Cerebellar nuclear complex (tissue), 1 donor: Measurements from ENCODE around the gene BRIP1.
"Not testable (repeated sequence)": the region's sequence is repeated elsewhere in the genome, so short reads cannot be mapped to it uniquely, and the experiment has no call there.

Source experiments
- DNase-seq, 2 experiments: peaks; one replicate each; lab custom pipeline; 2025; lab: John Stamatoyannopoulos, UW

The BRIP1 gene

DNA sequence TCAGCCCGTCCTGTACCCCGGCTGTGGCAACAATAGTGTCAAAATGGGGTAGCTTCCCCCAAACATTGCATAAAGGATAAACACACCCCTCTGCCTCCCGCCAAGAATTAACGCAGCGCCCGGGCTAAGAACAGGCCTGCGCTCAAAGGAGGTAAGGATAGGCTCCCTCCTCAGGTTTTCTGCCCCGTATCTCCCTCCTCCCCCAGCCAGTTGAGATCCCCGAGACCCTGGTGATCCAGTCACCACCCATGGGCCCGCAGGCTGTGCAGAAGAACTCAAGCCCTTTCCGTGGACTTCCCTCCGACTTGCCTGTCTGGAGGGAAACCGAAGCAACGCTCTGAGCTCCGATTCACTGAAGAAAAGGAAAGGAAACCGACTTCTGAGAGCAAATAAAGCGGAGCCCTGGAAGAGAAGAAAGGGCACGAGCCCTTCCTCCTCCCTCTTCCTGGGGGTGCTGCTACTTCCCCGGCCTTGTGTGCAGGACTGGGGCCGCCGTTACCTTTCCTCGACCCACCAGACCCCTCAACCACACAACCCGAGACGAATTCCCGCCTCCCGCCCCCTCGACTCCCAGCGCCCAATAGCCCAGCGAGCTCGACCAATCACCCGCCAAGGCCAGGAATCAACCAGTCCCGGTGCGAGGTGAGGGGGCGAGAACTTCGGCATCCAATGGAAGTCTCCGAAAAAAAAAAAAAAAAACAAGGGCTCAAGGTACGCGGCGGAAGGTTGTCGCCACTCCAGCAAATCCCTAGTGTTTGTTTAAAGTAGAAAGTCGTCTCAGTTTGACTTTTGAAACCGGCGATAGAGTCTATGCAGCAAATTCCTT lies at the start of gene BRIP1:
BRIP1 (minus strand) TSS at position 554 of the 826 bp plus-strand sequence. CDS start 1,989 bp downstream, outside the sequence.
- DNase-seq = peak in 1 of 2 experiments; percentile 59

DNA sequence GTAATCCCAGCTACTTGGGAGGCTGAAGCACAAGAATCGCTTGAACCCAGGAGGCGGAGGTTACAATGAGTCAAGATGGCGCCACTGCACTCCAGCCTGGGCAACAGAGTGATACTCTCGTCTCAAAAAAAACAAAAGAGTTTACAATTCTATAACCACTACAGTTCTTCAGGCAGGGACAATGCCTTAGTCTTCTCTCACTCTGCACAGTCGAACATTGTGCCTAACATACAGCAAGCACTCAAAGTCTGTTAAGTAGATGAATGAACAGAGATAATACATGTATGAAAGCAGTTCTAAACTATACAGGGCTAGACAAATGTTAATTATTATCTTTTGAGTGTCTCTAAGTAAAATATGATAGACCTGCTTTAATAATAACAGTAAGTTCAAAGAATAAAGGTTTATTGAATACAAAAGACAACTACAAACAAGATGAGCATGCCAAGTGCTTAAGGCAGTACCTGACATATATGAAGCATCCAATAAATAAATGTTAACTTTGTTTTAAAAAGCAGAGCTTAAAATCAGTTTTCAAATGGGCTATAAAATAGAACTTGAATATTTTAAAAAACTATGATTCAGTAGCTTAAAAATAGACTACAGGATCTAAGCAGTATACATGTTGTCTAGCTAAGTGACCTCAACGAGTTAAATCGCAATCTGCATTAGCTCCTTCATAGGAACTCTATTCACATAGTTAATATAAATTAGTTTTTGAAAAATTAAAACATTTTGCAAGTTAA lies 45.1 kb upstream of the BRIP1 start:
- no peak for DNase-seq

- DNase-seq = no peak
Measured at GRCh38 chr17:61907361-61907760, 44.0 kb upstream of the BRIP1 start.

- DNase-seq = no peak
Measured at GRCh38 chr17:61904094-61904710, 40.9 kb upstream of the BRIP1 start.

GRCh38 chr17:61903251-61903650 lies 39.9 kb upstream of the BRIP1 start:
- DNase-seq = no peak

- no peak for DNase-seq
Measured at GRCh38 chr17:61897548-61898180, 34.3 kb upstream of the BRIP1 start.

GRCh38 chr17:61895391-61895790 lies 32.1 kb upstream of the BRIP1 start:
- DNase-seq = no peak

- not testable (repeated sequence) for DNase-seq
Measured at GRCh38 chr17:61894310-61894709, 31.0 kb upstream of the BRIP1 start.

DNA sequence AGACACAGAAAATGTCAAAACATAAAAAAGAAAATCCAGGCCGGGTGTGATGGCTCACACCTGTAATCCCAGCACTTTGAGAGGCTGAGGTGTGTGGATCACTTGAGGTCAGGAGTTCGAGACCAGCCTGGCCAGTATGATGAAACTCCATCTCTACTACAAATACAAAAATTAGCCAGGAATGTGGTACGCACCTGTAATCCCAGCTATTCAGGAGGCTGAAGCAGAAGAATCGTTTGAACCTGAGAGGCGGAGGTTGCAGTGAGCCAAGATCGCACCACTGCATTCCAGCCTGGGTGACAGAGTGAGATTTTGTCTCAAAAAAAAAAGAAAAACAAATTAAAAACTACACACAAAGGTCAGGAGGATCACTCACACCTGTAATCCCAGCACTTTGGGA lies 24.4 kb upstream of the BRIP1 start:
- not testable (repeated sequence) for DNase-seq

GRCh38 chr17:61885865-61886264 lies 22.5 kb upstream of the BRIP1 start:
- not testable (repeated sequence) for DNase-seq

GRCh38 chr17:61884864-61885263 lies 21.5 kb upstream of the BRIP1 start:
- no peak for DNase-seq

DNA sequence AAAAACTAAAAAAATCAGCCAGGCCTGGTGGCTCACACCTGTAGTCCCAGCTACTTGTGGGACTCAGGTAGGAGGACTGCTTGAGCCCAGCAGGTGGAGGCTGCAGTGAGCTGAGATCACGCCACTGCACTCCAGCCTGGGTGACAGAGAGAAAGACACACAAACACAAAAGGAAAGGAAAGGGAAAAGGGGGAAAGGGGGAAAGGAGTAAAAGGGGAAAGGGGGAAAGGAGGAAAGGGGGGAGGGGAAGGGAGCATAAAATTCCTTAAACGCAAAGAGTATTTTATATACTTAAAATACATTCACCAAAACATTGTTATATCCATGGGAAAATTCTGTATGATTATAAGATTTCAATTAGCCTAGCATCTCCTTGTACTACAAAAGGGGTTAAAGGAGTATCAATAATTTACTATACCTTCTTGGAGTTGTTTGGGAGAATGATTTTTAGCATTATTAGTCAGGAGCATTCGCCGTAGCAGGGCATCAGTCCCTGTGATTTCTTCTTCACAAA lies 17.3 kb upstream of the BRIP1 start:
- DNase-seq = no peak

DNA sequence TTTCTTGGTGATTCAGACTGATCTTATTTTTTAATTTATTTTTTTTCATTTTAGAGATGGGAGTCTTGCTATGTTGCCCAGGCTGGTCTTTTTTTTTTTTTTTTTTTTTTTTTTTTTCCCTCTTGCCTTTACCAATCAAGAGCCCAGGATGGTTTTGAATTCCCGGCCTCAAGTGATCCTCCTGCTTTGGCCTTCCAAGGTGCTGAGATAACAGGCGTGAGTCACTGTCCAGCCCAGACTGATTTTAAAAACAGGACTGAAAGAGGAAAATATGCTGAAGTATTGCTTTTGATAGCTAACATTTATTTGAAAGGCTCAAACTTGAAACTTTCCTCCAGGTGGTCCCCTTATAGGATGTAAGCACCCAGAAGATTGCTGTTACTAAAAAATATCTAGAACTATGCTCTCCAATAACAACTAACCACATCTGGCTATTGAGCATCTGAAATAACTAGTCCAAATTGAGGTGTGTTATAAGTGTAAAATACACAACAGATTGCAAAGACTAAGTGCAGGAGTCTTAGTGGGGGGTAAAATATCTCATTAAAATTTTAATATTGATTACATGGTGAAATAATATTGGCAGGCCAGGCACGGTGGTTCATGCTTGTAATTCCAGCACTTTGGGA lies 15.8 kb upstream of the BRIP1 start:
- DNase-seq = no peak

GRCh38 chr17:61878520-61878919 lies 15.2 kb upstream of the BRIP1 start:
- no peak for DNase-seq

GRCh38 chr17:61877837-61878236 lies 14.5 kb upstream of the BRIP1 start:
- DNase-seq = no peak

GRCh38 chr17:61875804-61876203 lies 12.5 kb upstream of the BRIP1 start:
- no peak for DNase-seq

- no peak for DNase-seq
Measured at GRCh38 chr17:61875285-61875684, 12.0 kb upstream of the BRIP1 start.

DNA sequence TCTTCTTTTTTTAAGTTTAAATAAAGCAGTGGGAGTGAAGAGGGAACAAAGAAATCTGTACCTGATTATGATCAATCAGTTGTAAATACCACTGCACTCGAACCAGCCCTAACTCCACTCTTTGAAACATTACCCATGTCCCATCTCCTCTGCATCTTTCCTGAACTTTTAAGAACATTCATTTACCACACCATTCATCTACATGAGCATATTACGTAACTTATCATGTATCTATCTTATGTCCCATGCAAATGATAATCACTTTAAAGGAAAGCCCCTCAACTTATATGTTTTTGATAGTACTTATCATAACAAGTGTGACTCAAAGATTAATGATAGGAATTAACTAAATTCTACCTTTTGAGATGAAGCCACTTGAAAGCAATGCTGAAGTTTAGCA lies 10.7 kb upstream of the BRIP1 start:
- no peak for DNase-seq

DNA sequence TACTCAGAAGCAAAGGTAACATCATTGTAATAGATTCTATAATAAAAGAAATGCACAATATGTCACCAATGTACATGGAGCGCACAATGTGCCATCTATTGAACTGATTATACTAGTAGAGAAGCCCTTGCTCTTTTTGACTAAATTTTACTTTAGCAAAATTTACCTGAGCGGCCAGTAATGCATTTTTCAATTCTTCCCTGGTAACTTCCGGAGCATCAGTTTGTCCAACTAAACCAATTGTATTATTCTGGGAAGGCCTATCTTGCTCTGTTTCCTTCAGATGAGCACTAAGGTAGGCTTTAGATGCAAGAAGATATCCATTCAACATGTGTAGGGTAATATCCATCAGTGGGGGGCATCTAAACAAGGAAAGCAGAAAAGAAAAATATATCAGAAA lies 8.8 kb upstream of the BRIP1 start:
- DNase-seq = no peak

GRCh38 chr17:61869138-61869537 lies 5.8 kb upstream of the BRIP1 start:
- no peak for DNase-seq

DNA sequence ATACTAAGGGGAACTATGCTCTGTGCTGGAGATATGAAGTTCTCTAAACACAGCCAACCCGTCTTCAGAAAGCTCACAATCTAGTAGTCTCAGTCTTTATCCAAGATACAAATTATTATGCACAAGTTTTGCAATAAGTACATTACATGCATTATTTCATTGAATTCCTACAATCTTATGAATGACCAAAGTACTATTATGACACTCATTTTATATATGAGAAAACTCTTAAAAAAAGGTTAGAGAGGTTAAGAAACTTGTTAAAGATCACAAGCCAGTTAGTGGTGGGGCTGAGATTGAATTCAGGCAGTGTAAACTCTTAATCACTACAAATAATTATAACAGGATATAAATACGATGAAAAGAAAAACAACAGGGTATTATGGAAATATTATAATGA lies 4.7 kb upstream of the BRIP1 start:
- DNase-seq = no peak

DNA sequence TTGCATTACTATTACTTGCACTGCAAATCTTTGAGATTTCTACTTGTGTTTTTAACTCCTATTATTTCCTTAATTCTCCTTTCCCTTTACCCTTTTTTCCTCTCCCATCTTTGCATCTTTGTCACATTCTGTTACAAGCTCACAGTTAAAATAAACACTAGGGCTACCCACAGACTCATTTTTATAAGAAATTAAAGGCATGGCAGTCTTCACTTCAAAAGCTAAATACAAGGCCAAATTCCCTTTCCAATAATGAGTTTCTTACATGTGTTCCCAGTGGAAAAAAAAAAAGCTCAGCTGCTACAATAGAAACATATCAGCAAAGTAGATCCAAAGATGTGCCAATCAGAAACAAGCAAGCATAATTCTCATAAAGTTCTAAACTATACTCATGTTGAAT lies 3.7 kb upstream of the BRIP1 start:
- no peak for DNase-seq
